HuH-7.5 (cell line): Measurements from ENCODE around the gene SLC22A1.

Experiments
- DNase-seq: peaks from one replicate; pipeline ENCODE4 v3.0.0; 2011; ENCODE audit warnings: low spot score

SLC22A1 gene

GRCh38 chr6:160173806-160174527 is 52.4 kb downstream of the SLC22A1 start:
- peak; percentile 13 for DNase-seq

DNA sequence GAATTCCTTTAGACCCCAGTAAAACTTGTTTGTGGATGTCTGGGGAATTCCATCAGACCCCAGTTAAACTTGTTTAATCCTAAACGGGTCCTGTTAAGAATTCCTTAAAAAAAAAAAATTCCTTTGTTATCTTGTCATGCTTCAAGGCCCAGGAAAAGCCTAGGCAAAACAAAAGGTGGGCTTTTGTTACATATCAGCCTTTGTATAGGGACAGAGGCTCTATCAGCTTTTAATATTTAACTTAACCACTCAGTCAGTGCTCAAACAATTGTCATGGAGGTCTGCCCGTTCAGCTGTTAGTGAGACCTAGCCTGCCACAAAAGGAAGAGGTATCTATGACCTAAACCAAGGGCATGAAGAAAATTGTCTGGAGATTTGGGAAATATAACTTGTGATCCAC is 53.1 kb downstream of the SLC22A1 start:
- no peak for DNase-seq

DNA sequence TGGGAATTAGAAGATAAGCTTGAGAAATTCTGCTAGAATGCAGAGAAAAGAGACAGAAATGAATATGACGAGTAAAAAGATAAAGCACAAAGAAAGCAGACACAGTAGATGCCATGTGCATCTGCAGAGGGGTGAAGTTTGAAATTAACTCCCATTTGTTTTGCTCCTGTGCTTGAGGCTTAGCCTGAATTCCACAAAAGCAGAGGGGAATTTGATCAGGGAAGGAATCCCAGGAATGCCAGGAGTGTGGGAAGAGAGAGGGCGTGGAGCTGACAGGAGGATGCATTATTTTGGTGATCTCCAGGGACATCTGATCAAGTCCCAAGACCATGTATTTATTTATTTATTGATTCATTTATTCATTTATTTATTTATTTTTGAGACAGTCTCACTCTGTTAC is 55.6 kb downstream of the SLC22A1 start:
- DNase-seq = no peak

- DNase-seq = no peak
Measured at GRCh38 chr6:160178271-160178670, 56.7 kb downstream of the SLC22A1 start.

GRCh38 chr6:160180706-160181105 is 59.1 kb downstream of the SLC22A1 start:
- DNase-seq = no peak

GRCh38 chr6:160188773-160189172 is 67.2 kb downstream of the SLC22A1 start:
- DNase-seq = no peak

DNA sequence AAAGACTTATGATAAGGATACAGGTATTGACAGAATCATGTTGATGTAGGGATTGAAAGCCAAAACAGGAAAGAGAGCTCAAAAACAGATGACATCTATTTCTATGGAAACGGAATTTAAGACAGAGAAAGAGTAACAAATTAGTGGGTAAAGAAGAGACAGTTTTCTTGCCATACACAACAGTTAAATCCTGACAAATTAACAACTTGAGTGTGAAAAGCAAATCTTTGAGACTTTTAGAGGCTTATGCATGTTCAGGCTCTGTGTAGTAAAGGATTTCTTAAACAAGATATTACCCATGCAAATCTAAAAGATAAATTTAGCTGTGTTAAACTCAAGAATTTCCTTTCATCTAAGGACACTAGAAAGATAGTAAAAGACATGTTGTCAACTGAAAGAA is 68.5 kb downstream of the SLC22A1 start:
- no peak for DNase-seq

GRCh38 chr6:160190973-160191372 is 69.4 kb downstream of the SLC22A1 start:
- DNase-seq = no peak

DNA sequence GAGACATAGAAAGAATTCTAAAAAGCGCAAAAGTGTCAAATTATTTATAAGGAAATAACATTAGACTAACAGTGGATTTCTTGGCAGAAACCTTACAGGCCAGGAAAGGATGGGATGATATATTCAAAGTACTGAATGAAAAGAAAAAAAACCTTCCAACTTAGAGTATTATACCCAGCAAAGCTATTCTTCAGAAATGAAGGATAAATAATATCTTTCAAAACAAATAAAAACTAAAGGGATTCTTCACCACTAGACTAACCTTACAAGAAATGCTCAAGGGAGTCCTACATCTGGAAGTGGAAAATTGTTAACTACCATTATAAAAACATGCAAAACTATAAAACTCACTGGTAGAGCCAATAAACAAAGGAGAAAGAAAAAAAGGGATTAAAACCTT is 71.2 kb downstream of the SLC22A1 start:
- no peak for DNase-seq

GRCh38 chr6:160194808-160195207 is 73.2 kb downstream of the SLC22A1 start:
- no peak for DNase-seq

DNA sequence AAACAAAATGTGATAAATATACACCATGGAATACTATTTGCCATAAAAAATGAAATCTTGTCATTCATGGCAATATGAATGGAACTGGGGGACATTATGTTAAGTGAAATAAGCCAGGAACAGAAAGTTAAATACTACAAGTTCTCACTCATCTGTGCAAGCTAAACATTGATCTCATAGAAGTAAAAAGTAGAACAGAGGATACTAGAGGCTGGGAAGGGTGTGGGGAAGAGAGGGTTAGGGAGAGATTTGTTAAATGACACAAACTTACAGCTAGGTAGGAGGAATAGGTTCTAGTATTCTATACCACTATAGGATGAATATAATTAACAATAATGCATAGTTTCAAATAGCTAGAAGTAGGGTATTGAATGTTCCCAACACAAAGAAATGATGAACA is 76.0 kb downstream of the SLC22A1 start:
- DNase-seq = no peak

DNA sequence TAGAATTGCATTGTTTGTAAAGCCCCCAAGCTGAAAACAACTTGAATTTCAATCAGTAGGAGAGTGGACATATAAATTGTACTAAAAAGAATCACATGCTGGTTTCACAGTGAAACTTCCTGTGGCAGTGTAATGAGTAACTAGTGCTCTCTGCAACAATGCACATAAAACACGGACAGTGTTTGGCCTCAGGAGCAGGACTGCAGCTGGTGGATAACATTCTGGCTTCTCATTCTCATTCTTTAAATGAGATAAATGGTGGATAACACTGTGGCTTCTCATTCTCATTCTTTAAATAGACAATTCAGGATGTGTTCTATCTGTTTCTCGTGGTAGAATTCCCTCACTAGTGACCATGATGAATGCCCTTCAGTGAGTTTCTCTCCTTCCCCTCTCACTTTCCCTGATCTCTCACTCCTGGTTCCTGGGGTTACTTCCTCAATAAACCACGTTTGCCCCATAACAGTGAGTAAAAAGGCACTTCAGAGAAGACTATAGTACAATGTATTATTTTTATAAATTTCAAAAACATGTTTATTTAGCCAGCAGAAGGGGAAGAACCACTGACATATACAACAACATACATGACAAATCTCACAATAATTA is 77.1 kb downstream of the SLC22A1 start:
- peak; percentile 22 for DNase-seq

GRCh38 chr6:160201061-160201460 is 79.4 kb downstream of the SLC22A1 start:
- DNase-seq = no peak

DNA sequence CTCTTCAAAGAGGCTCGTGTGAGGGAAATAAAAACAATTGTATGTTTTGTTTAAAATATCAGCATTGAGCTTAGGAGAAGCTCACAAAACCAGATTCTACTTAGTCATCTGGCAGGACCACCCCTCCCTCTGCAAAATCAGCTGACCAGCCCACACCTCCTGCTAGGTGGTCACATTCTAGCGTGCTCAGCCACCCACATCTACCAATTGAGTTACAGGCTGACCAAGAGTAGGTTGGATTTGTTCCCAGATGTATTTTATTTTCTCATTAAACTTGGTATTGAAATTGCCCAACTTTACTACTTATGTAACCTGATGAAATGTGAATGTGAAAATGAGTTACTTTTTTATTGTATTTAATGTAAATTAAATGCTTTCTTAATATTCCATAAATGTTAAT is 80.8 kb downstream of the SLC22A1 start:
- DNase-seq = no peak

- no peak for DNase-seq
Measured at GRCh38 chr6:160203076-160203475, 81.5 kb downstream of the SLC22A1 start.

DNA sequence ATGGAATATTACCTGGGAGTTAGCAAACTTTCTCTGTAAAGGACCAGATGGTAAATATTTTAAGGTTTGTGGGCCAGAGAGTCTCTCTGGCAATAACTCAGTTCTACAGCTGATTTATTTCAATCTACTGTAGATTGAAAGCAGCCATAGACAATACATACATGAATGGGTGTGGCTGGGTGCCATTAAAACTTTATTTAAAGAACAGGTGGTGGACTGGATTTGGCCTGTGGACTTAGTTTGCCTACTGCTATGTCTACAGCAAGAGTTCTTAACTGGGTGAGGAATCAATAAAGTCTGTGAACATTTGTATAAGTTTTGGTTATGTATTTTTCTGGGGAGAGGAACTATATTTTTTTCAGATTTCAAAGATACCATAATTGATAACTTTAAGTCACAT is 81.9 kb downstream of the SLC22A1 start:
- no peak for DNase-seq

- DNase-seq = no peak
Measured at GRCh38 chr6:160203953-160204352, 82.3 kb downstream of the SLC22A1 start.

DNA sequence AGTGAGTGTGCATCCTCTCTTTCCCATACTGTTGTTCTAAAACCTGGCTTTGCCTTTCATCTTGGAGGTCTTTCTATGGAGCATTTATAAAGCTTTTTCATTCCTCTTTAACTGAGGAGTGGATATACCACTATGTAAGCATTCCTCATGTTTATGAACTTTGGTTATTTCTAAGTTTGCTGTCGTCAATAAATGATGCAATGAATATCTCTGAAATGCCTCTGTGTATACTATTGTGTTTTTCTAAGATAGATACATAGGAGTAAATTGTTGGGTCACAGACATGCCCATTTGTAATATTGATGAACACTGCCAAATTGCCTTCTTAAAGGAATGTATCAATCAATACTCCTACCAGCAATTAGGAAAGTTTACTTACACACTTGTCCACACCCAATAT is 83.1 kb downstream of the SLC22A1 start:
- no peak for DNase-seq

GRCh38 chr6:160207618-160208017 is 86.0 kb downstream of the SLC22A1 start:
- DNase-seq = no peak
